Measurements from ENCODE around the gene RAB8B.

GRCh38 chr15:63145426-63145825 is 44.0 kb upstream of the RAB8B start:
- no peak for TF ChIP-seq POLR2AphosphoS5 (IDR thresholded peaks at IDR 0.05; ENCODE audit: low read depth, low read length)
- TF ChIP-seq TAF1 (IDR thresholded peaks at IDR 0.05; ENCODE audit: borderline replicate concordance, insufficient read depth, low read length), result no peak
- no peak for TF ChIP-seq SIN3A (IDR thresholded peaks at IDR 0.05; ENCODE audit: borderline replicate concordance, insufficient read depth, low read length)
- no peak for TF ChIP-seq REST (IDR thresholded peaks at IDR 0.05; ENCODE audit: insufficient read depth in 1 of 2, low read depth in 2 of 2, low read length in 2 of 2)
